Cardiac fibroblast (primary cell): Measurements from ENCODE around the gene PFN3.

Experiments used
- DNase-seq, 2 donors: peaks; one replicate each; pipeline versions ENCODE4 v3.0.0 to v3.0.0-alpha.2; 2010; ENCODE audit warnings: low read depth in 2 of 2
- H3K4me3 ChIP-seq, 2 donors: replicated peaks in 1 of 2; 1 replicate in 1 of 2; 2 replicates in 1 of 2; pipeline ENCODE4 v1.5.1; 2011; ENCODE audit warnings: low read depth in 2 of 2, low read length in 2 of 2, mild to moderate bottlenecking in 2 of 2, moderate library complexity in 1 of 2
- TF ChIP-seq, protein P1 (sequence below): IDR thresholded peaks from one replicate; pipeline ENCODE4 v1.5.1; 2011; ENCODE audit warnings: low read depth, mild to moderate bottlenecking, low read length, inconsistent platforms

Gene PFN3

DNA sequence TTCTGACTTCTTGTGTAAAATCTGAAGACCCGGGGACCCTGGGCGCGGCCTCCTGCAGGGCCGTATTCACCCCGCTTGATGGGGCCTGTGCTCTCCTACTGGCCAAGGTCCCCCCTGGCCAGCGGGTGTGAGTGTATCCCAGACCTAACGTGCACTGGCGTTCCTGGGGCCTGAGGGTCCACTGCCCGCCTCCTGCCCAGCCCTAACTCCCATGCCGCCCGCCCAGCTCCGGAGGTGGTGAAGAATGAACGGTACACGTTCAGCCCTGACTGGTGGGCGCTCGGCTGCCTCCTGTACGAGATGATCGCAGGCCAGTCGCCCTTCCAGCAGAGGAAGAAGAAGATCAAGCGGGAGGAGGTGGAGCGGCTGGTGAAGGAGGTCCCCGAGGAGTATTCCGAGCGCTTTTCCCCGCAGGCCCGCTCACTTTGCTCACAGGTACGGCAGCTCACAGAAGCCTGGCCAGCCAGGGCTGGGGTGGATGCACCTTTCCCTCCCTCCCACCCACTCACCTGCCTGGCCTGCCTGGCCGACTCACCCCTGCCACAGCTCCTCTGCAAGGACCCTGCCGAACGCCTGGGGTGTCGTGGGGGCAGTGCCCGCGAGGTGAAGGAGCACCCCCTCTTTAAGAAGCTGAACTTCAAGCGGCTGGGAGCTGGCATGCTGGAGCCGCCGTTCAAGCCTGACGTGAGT lies 35.5 kb upstream of the PFN3 start:
- H3K4me3 ChIP-seq: no peak overlapping the region
- no peak for DNase-seq
- TF ChIP-seq, protein P1, sequence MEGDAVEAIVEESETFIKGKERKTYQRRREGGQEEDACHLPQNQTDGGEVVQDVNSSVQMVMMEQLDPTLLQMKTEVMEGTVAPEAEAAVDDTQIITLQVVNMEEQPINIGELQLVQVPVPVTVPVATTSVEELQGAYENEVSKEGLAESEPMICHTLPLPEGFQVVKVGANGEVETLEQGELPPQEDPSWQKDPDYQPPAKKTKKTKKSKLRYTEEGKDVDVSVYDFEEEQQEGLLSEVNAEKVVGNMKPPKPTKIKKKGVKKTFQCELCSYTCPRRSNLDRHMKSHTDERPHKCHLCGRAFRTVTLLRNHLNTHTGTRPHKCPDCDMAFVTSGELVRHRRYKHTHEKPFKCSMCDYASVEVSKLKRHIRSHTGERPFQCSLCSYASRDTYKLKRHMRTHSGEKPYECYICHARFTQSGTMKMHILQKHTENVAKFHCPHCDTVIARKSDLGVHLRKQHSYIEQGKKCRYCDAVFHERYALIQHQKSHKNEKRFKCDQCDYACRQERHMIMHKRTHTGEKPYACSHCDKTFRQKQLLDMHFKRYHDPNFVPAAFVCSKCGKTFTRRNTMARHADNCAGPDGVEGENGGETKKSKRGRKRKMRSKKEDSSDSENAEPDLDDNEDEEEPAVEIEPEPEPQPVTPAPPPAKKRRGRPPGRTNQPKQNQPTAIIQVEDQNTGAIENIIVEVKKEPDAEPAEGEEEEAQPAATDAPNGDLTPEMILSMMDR: no peak

DNA sequence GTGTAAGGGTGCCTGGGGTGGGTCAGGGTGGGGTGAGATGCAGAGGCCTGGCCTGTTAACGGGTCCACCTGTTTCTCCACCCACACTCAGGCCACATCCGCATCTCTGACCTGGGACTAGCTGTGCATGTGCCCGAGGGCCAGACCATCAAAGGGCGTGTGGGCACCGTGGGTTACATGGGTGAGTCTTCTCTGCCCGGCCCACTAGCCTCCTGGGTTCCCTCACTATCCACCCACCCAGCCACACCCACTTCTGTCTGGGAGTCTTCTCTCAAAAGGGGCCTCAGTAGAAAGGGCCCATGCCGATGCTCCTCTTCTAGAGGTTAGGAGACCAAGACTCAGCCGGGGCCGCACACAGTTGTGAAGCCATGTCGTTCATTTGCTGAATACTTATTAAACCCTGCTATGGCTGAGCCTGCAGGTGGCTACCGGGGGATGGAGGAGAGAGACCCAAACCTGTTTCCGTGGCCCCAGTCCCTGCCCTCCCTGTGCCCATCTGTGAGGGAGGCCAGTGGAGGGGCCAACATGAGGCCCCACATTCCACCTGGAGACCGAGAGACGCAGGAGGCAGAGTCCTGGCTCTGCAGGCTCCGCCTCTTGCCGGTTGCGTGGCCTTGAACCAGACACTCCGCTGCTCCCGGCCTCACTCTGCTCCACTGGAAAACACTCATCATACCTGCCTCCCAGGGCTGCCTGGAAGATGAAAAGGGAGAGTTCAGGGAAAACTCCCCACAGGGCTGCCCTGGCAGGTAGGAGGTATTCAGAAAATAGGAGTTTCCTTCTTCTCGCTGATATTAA lies 34.7 kb upstream of the PFN3 start:
- DNase-seq: no peak
- TF ChIP-seq, protein P1: no peak
- no peak overlapping the region for H3K4me3 ChIP-seq

DNA sequence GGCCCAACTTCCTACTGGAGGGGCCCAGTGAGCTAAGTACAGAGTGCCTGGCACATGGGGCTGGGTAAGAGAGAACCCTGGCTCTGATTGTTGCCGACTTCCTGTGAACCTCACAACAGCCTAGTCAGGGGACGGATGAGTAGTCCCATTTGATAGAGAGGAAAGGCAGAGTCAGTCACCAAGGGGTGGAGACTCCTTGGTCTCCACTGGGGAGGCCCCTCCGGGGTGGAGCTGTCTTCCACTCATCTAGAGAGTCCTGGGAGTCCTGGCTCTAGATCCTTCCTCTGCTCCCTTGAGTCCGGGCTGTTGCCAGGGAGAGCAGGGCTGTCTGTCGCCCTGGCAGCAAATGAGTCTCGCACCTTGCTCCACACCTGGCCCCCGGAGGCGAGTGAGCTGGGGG lies 34.0 kb upstream of the PFN3 start:
- H3K4me3 ChIP-seq: no peak overlapping the region
- DNase-seq: peak in 1 of 2 donors; percentile 23
- TF ChIP-seq, protein P1: no peak

DNA sequence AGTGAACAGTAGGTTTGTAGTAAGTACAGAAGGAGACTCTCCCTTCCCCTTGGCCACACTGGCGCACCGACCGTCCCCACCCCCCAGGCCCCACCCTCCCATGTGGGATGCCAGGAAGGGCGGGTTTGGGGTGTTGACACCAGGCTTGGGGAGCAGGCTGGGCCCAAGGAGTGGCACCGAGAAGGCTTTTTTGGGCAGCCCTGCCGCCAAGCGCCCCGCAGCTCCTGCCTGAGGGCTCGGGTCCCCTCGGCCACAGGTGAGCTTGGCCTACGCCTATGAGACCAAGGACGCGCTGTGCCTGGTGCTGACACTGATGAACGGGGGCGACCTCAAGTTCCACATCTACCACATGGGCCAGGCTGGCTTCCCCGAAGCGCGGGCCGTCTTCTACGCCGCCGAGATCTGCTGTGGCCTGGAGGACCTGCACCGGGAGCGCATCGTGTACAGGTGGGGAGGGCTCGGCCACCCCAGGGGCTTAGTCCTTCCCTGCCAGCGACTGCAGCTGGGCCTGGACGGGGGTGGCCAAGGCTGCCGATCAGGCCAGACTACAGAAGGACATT lies 33.3 kb upstream of the PFN3 start:
- DNase-seq: no peak
- H3K4me3 ChIP-seq: no peak overlapping the region
- TF ChIP-seq, protein P1: no peak

DNA sequence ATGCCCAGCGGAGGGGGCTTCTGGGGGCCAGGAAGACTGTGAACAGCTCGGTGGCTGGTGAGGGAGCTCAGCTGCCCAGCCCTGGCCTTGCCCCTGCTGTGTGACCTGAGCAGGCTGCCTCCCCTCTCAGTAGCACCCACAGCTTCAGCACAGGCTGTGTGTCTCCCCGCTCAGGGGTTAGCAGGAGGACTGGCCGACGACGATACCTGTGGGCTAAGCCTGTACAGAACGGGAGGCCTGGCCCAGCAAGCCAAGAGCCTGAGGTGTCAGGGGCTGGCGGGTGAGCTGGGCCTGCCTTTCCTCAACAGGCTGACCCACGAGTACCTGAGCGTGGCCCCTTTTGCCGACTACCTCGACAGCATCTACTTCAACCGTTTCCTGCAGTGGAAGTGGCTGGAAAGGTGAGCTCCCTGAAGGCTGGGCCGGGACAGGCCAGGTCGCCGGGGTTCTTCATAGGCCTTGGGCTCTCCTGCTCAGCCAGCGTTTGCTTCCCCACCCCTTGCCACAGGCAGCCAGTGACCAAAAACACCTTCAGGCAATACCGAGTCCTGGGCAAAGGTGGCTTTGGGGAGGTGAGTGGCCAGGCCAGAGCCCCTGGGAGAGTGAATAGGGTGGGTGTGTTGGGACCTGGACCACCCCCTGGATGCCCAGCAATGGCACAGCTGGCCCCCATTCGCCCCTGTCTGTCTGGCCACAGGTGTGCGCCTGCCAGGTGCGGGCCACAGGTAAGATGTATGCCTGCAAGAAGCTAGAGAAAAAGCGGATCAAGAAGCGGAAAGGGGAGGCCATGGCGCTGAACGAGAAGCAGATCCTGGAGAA lies 32.6 kb upstream of the PFN3 start:
- no peak overlapping the region for H3K4me3 ChIP-seq
- TF ChIP-seq, protein P1: no peak
- DNase-seq: no peak

DNA sequence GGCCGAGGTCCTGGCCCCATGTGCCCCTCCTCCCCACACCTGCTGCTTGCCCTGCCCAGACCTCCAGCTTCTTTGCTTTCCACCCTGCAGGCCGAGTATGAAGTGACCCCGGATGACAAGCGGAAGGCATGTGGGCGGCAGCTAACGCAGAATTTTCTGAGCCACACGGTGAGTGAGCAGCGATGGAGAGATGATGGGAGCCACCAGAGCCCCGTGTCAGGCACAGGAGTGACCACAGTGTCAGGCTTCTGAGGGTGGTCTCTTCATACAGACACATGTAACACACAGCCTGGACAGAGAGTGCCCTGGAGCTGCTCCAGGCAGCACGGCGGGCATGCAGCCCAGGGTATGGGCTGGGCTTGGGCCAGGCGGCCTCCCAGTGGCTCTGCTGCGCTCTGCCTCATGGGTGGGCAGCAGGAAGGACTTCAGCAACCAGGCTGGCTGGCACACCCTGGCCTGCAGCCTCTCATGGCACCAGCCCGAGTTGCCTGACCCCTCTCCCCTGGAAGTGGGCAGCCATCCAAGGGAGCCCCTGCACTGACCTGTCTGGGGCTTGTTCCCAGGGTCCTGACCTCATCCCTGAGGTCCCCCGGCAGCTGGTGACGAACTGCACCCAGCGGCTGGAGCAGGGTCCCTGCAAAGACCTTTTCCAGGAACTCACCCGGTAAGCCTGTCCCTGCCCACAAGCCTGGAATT lies 31.8 kb upstream of the PFN3 start:
- H3K4me3 ChIP-seq: no peak overlapping the region
- DNase-seq: no peak
- TF ChIP-seq, protein P1: no peak
